ENCODE results near the gene EIF4E2. TPM values are rescaled to one million over a fixed set of nuclear protein-coding genes. Genes with fewer than 3 reads are reported as not detected.

EIF4E2 gene
- total RNA-seq, 6 experiments from 2014 or later = 24.3 to 47.7 (median 42.0) TPM

- no peak overlapping the region for H3K27ac ChIP-seq
- WGBS (ENCODE audit: insufficient coverage, low coverage, low lambda C conversion rate, missing lambda C conversion rate) = no CpG with 5 or more reads among the region's 14 CpGs
- no peaks in the 10 kb centered on the region for H3K9me3 ChIP-seq
- peaks cover 0 to 20% (median 0%) of the 10 kb centered on the region in 4 donors for H3K4me1 ChIP-seq
- H3K4me3 ChIP-seq = no peak overlapping the region
- H3K27me3 ChIP-seq = peaks cover 14 to 27% of the 10 kb centered on the region in 2 donors
- DNase-seq (no peak), ATAC-seq (no peak)
- no peaks in the 10 kb centered on the region for H3K36me3 ChIP-seq
- TF ChIP-seq POLR2A (IDR thresholded peaks at IDR 0.05) (no peak), CTCF (IDR thresholded peaks at IDR 0.05) (no peak)
- intact Hi-C loops (cut with DNase I) = loop anchor here in 1 of 2 donors (10.0 kb wide), 2 partner anchors 90 to 620 kb away; no protein-coding TSS in a partner anchor
Measured at GRCh38 chr2:232525199-232525598, 25.3 kb upstream of the EIF4E2 start.

DNA sequence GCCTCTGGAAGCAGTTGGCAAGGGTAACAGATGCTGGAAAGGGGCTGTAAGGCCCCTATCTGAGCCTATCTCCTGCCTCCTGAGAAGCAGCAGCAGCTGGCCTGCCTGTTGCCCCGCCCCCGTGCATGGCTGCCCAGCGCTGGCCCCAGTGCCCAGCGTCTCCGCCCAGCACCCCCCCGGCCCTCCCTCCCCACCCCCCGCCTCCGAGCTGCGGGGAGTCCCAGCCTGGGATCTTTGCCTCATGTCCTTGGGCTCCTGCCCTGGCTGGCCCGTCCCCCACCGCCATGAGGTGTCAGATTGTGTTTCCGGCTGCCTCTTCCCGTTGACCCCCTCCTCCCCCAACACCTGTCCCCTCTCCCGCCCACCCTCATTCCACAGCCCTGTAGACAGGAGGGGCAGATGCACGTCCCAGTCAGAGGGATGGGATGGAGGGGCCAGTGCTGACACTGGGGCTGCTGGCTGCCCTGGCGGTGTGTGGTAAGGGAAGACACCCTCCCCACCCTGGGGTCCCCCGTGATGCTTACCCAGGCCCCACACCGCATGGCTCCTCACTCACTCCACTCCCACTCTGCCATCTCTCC is 24.6 kb upstream of the EIF4E2 start, which contains the start of gene CHRND:
Gene CHRND (plus strand): TSS at position 370 of the 581 bp plus-strand sequence. CDS start 56 bp downstream, at position 426.
- Histone ChIP-seq H3K27ac (no peak within 1 kb of the TSS), H3K4me1 (peaks cover 0 to 20% (median 0%) of the 10 kb centered on the region in 4 donors), H3K27me3 (peaks cover 14 to 27% of the 10 kb centered on the region in 2 donors), H3K4me3 (no peak within 1 kb of the TSS), H3K36me3 (no peaks in the 10 kb centered on the region), H3K9me3 (no peaks in the 10 kb centered on the region)
- ATAC-seq (no peak), DNase-seq (no peak)
- 7% methylated on average over 9 of the region's 18 CpGs for WGBS (ENCODE audit: insufficient coverage, low coverage, low lambda C conversion rate, missing lambda C conversion rate)
- intact Hi-C loops (cut with DNase I) = loop anchor here in 1 of 2 donors (10.0 kb wide), 2 partner anchors 91 to 621 kb away; no protein-coding TSS in a partner anchor
- TF ChIP-seq CTCF (IDR thresholded peaks at IDR 0.05) = no peak
- no peak for TF ChIP-seq POLR2A (IDR thresholded peaks at IDR 0.05)

DNA sequence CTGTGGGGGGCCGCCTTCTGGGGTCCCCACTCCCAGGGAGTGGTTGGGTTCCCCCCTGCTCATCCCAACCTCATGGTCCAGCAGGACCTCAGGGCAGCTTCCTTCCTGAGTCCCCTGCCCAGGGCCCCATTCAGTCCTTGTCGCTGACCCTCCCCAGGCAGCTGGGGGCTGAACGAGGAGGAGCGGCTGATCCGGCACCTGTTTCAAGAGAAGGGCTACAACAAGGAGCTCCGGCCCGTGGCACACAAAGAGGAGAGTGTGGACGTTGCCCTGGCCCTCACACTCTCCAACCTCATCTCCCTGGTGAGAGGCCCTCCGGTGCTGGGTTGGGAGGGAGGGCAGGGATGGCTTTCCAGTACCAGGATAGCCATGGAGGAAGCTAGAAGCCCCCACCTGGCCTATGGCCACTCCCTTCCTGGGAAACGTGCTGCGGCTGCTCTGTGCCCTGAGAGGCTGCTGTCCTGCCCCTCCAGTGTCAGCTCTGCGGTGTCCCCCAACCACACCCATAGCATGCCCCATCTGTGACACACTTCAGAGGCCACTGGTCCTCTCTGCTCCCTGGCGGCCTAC is 24.0 kb upstream of the EIF4E2 start:
- Histone ChIP-seq H3K27me3 (peaks cover 14 to 27% of the 10 kb centered on the region in 2 donors), H3K9me3 (no peaks in the 10 kb centered on the region), H3K4me1 (peaks cover 0 to 20% (median 0%) of the 10 kb centered on the region in 4 donors), H3K4me3 (no peak overlapping the region), H3K36me3 (no peaks in the 10 kb centered on the region), H3K27ac (no peak overlapping the region)
- ATAC-seq (no peak), DNase-seq (no peak)
- intact Hi-C loops (cut with DNase I) = loop anchor here in 1 of 2 donors (10.0 kb wide), 2 partner anchors 92 to 622 kb away; no protein-coding TSS in a partner anchor
- WGBS (ENCODE audit: insufficient coverage, low coverage, low lambda C conversion rate, missing lambda C conversion rate) = 65% methylated on average over 6 of the region's 13 CpGs
- TF ChIP-seq POLR2A (IDR thresholded peaks at IDR 0.05) = no peak
- no peak for TF ChIP-seq CTCF (IDR thresholded peaks at IDR 0.05)

DNA sequence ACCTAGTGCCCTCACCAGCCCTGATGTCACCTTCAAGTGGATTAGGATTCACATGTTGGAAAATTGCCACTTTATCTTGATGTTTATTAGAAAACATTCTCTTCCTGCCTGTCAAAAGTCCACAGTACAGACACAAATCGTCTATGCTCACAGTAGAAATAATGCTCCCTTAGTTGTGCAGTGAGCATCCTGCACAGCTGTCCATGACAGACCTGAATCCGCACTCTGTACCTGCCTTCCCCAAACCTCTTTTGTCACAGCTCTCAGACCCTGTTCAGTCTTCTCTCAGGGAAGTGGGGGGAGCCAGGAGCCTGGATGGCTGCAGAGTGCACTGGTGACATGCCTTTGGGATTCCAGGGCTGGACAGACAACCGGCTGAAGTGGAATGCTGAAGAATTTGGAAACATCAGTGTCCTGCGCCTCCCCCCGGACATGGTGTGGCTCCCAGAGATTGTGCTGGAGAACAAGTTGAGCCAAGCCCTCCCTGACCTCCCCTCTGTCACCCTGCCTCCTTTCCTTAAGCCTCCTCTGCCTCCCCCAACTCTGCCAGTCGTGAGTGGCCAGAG is 22.5 kb upstream of the EIF4E2 start:
- DNase-seq = no peak
- no peak for ATAC-seq
- WGBS (ENCODE audit: insufficient coverage, low coverage, low lambda C conversion rate, missing lambda C conversion rate) = 53% methylated on average over 2 of the region's 6 CpGs
- peaks cover 0 to 11% (median 0%) of the 10 kb centered on the region in 4 donors for H3K4me1 ChIP-seq
- H3K9me3 ChIP-seq = no peaks in the 10 kb centered on the region
- no peaks in the 10 kb centered on the region for H3K36me3 ChIP-seq
- intact Hi-C loops (cut with DNase I) = loop anchor here in 1 of 2 donors (10.0 kb wide), 2 partner anchors 93 to 623 kb away; no protein-coding TSS in a partner anchor
- TF ChIP-seq CTCF (IDR thresholded peaks at IDR 0.05) (no peak), POLR2A (IDR thresholded peaks at IDR 0.05) (no peak)
- no peak overlapping the region for H3K4me3 ChIP-seq
- peaks cover 7 to 16% of the 10 kb centered on the region in 2 donors for H3K27me3 ChIP-seq
- H3K27ac ChIP-seq = no peak overlapping the region

All from right lobe of liver (tissue), 6 donors.